GM12872 (cell line): ENCODE measurements around the gene TRIM71.

Experiments
- TF ChIP-seq, protein P1 (sequence below): IDR thresholded peaks from 3 replicates; pipeline ENCODE4 v1.5.1; 2011; ENCODE audit warnings: low read depth, mild to moderate bottlenecking, low read length, moderate library complexity; ENCODE audit not compliant: insufficient read depth

TRIM71 gene

DNA sequence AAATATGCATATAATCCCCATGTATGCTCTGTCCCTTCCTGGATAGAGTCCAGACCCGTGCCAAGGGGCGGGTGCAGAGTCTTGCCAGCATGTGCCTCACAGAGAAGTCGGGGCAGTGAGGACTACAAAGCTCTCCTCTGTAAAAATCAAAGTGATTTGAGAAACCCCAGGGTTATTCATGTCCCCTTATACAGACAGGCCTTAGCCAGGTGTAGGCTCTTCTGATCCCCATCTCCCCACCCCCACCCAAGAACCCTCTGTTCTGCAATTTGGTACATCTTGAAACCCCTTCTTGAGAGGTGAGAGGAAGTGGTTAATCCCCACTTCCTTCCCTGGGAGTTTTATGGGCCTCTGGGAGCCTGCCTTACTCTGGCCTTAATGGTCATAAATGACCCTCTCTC is 24.7 kb downstream of the TRIM71 start:
- TF ChIP-seq, protein P1, sequence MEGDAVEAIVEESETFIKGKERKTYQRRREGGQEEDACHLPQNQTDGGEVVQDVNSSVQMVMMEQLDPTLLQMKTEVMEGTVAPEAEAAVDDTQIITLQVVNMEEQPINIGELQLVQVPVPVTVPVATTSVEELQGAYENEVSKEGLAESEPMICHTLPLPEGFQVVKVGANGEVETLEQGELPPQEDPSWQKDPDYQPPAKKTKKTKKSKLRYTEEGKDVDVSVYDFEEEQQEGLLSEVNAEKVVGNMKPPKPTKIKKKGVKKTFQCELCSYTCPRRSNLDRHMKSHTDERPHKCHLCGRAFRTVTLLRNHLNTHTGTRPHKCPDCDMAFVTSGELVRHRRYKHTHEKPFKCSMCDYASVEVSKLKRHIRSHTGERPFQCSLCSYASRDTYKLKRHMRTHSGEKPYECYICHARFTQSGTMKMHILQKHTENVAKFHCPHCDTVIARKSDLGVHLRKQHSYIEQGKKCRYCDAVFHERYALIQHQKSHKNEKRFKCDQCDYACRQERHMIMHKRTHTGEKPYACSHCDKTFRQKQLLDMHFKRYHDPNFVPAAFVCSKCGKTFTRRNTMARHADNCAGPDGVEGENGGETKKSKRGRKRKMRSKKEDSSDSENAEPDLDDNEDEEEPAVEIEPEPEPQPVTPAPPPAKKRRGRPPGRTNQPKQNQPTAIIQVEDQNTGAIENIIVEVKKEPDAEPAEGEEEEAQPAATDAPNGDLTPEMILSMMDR: no peak

DNA sequence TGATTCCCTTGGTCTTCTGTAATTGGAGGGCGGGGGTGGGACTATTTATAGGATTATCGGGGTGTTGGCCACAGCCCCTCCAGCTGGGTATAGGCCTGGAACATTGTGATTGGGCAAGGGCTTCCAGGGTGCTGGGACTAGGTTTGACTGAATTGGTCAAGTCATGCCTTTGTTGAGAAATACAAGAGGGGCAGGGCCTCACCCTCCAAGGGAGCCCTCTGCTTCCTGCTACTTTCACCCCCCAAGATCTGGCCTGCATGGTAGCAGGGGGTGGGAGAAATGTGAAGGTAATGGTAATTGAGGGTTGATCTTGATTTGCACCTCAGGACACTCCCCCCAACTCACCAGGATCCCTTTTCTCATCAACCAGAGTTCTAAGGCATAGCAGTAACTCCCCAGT is 25.2 kb downstream of the TRIM71 start:
- TF ChIP-seq, protein P1: no peak

DNA sequence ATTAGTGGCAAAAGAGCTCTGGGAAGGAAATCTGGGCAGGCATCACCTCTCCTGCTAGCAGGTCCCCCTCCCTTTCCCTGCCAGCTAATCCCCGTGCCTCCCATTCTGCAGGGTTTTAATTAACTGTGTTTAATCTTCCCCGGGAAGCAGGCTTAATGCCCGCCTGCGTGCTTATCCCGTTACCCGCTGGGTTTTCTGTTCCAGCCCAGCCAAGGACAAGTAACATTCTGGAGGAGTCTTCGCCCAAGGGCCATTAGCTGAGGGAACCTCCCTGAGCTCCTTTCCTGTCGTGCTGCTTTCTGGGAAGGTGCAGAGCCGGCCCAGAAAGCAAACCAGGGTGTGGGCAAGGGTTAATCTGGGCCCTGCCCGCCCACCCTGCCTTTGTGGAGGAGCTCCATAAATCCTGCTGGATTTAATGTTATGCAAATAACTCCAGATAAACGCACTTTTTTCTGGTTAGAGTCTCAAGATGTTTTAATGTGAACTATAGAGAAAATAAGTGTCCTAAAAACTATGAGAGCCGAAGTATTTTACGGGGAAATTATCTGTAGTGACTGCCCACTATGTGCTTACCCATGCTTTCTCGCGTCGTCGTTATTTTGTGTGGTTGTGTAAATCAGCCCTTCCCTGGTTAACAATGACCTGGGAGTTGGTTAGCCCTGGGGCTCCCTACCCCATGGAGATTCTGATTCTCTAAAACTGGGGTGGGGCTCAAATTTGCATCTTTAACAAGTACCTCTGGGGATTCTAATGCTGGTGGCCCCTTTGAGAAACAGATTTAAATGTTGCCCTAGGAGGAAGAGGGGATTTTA is 25.9 kb downstream of the TRIM71 start:
- TF ChIP-seq, protein P1: no peak

DNA sequence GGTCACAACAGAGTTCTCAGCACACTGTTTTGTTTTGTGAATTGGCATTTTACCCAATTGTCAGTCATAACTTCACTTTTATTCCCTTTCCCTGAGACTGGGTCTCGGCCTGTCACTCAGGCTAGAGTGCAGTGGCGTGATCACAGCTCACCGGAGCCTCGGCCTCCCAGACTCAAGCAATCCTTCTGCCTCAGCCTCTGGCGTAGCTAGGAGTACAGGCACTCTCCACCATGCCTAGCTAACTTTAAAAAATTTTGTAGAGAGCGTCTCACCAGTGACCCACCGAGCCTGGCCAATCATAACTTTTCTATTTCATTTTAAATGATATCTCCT is 26.5 kb downstream of the TRIM71 start:
- TF ChIP-seq, protein P1: no peak

DNA sequence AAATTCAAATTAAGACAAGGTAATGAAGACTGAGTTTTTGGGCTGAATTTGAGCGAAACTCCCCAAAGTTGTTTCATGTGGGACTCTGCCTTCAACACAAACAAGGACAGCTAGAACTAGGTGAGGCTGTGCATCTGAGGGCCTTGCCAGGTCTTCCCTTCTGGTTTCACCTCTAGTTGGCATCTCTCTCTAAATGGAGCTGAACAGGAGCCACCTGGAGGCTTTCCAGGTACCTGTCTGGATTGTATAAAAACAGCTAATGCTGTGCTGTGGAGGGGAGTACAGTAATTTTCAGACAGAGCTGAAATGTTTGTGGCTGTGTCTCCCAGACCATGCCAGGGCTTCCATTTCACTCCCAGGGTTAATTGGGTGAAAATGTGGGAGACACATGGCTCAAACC is 27.1 kb downstream of the TRIM71 start:
- TF ChIP-seq, protein P1: no peak

DNA sequence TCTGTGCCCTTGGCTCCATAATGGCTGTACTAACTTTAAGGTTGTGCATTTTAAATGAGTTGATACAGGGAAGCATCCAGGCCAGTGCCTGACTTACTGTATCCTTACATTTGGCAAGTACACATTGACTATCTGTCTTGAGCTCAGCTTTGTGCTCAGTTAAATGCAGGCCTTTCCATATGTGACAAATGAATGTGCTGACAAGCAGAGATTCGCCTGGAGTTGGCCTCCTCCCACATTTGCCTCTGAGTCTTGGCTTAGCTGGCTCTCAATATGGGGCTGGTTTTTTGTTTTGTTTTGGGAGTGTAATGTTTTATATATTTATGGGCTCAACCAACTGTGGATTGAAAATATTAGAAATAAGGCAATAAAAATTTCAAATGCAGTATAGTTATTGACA is 29.7 kb downstream of the TRIM71 start:
- TF ChIP-seq, protein P1: no peak

DNA sequence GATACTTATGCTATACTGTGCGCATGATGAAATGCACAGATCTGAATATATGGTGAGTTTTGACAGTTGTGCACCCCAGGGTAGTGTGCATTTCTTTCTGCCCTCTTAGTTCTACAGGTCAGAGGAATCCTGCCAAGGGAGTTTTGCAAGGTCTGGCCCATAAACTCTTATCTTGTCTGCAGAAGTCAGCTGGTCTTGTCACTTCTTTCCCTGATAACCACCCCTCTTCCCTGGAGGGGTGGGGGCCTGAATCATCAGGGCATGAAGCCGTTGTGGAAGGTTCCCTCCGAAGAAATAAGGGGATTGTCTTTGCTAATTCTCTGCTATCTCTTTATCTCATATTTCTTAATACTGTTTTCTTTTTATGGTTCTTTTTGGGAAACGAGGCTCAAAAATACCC is 30.4 kb downstream of the TRIM71 start:
- TF ChIP-seq, protein P1: no peak
